Measurements from ENCODE around the gene CRIP3.
A peak's percentile ranks its signal among the peaks of the same experiment; 100 is the strongest.

CRIP3 gene

GRCh38 chr6:43271103-43271815 is 37.4 kb downstream of the CRIP3 start:
- no peak for DNase-seq

- peak; percentile 38 for DNase-seq
These were observed 39.2 kb downstream of the CRIP3 start for GRCh38 chr6:43269273-43270007.

DNA sequence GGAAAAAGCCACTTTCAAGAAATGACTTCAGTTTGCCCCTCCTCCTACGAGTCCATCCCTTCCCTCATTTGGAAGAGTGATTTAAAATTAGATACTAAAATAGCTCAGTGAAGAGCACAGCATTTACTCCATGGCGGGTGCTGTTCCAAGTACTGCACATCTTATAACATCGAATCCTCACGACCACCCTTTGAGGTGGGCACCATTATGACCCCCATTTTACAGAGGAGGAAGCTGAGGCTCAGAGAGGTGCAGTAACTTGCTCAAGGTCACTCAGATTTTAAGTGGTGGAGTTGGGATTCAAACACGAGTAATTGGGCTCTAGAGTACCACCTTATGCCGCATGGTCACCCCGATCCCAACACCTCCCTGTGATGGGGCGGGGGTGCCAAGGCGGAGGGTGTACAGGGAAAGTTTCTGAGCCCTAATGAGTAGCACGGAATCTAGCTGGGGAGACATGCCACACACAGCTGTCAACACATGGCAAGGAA is 39.8 kb downstream of the CRIP3 start:
- DNase-seq, result no peak

- no peak for DNase-seq
These were observed 40.3 kb downstream of the CRIP3 start for GRCh38 chr6:43268355-43268700.

DNA sequence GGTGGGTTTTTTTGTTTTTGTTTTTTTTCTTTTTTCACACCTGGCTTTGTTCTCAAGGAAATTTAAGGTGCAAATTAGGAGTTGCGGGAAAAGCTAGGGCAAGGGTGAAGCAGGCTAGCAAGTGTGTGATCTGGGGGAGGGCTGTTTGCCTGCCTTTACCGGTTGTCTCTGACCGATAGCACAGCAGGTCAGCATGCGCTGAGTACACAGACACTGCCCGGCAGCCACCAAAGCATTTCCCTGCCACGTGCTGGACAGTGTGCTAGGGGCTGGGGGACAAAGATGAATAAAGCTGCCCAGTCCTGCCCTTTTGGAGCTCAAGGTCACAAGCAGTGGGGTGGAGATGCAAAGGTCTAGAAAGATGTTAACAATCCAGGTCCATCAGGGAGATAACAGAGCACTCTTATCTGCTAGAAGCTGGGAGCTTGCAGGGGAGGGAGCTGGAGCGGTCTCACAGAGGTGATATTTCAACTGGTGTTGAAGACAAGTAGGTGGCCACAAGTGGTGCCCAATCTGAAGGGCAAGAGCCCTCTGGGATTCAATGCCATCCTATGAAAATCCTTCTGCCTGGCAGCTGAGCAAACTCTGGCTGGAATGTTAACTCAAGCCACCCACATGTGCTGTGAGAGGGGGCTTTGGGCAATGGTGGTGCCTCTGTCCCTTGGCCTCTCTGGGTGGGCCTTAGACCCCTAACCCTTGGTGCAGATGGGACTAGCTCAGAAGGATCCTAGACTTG is 40.8 kb downstream of the CRIP3 start:
- DNase-seq, result no peak

DNA sequence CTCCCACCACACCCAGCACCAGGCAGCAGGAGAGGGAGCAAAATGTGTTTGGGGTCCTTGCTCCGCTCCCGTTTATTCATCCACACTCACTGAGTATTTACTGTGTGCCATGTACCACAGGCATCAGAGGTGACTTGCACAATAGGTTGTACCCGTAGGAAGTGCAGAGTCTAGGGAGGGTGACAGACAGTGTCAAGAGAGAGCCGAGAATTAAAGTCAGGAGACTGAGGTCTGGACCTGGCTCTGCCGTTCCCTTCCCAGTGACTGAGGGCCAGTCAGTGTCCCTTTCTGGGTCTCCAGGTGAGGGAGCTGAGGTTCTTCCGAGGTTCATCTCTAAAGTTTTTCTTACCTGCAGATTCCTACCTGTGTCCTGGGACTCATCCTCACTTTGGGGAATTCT is 43.1 kb downstream of the CRIP3 start:
- DNase-seq, result no peak

DNA sequence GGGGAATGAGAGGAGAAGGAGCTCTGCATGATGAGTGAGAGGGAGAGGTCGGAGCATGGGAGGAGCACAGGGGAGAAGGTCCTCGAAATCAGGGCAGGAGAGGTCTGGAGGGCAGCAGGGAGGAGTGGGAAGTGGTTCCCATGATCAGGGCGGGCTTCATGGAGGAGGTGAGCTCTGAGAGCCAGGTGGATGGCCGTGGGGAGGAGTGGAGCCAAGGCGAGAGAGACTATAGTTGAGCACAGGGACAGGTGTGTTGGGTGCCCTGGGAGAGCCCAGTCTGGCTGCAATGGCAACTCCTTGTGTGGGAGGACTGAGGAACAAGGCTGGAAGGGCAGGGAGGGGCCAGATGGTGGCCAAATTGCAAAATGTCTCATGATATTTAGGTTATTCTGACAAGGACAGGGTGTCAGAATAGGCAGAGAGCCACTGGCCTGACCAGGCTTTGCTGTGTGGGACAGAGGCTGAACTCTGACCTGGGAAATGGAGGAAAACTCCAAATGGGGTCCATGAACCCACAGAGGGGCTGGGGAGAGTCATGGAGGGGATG is 44.0 kb downstream of the CRIP3 start:
- DNase-seq, result no peak

GRCh38 chr6:43263314-43264178 is 45.1 kb downstream of the CRIP3 start:
- peak; percentile 88 for DNase-seq

- no peak for DNase-seq
These were observed 45.8 kb downstream of the CRIP3 start for GRCh38 chr6:43262780-43263313.

DNA sequence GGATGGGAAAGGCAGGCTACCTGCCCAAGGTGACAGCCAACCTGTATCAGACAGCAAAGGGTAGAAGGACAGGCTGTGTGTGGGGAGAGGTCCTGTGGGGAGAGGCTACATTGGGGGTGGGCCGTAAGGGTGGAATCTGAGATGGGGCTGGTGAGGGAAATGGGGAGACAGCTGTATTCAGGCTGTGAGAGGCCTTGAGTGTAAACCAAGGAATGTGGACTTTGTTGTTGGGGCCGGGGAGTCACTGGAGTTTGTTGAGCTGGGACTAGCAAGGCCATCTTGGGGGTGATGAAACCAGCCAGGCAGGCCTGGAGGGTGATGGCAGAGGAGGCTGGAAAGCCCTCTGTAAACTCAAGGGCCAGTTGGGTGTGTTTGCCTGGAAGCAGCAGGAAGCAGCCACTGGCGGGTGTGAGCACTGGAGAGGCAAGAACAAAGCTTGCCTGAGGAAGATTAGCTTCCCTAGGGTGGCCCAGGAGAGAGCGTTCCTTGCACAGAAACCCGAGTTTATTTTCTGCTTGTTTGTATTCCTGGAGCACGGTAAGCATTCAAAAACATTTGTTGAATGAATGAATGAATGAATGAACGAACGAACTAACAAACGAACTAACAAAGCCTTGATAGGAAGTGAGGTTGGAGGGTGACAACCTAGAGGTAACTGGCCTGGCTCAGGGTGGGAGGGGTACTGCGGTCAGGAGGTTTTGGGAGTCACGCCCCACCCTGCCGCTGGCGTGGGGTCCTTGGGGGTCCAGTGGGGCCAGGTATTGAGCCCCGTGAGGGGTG is 46.4 kb downstream of the CRIP3 start:
- no peak for DNase-seq

DNA sequence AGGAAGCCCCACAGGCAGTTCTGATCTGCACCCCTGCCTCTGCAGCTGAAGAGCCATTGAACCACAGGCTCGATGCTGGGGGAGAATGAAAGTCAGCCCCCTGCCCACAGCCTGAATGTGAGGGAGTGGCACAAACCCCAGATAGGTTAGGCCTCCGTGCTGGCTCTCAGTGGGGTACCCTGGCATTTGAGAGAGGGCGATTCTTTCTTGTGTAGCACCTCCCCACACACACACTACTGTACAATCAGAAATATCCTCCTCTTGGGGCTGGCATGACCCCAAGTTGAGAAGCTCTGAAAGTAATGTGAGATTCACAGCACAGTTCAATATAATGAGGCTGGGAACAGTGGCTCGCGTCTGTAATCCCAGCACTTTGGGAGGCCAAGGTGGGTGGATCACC is 47.4 kb downstream of the CRIP3 start:
- DNase-seq, result no peak

DNA sequence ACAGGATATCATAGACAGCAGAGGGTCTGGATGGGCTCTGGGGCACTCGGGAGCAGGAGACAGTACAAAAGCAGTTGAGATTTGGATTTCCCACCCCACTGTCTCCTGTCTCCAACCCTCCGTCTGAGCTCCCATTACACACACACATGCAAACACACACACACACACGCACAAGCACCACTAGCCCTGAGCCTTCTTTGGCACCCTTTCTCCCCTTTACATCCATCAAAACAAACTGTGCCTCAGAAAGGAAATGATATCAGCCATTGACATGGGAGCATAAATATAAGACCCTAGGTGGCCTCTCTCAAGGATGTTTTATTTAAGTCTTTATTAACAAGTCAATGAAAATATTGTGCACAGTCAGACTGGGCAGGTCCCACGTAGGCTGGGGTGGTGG is 47.8 kb downstream of the CRIP3 start:
- DNase-seq, result no peak

DNA sequence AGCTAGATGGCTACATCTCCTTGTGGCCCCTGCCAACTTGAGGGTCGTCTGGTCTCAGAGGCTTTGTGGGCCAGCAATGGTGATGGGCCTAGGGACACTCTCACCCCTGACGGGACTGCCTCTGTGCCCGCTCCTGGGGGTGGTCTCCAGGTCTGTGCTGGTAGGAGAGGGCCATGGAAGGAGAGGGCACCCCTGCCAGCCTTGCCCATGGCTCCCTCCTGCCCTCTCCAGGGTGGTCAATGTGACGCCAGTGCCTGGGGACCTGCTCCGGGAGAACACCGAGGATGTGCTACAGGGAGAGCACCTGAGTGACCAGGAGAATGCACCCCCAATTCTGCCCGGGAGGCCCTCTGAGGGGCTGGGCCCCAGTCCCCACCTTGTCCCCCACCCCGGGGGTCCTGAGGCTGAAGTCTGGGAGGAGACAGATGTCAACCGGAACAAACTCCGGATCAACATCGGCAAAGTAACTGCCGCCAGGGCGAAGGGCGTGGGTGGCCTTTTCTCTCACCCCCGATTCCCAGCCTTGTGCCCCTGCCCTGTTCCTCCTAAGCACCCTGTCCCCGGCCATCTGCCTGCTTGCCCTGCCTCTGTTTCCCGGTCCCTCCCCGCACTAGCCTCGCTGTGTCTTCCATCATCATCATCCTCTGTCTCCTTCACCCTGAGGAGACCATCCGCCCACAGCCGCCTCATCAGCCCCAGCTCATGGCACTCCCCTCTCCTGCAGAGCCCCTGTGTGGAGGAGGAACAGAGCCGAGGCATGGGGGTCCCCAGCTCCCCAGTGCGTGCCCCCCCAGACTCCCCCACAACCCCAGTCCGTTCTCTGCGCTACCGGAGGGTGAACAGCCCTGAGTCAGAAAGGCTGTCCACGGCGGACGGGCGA is 49.6 kb downstream of the CRIP3 start:
- DNase-seq, result no peak

DNA sequence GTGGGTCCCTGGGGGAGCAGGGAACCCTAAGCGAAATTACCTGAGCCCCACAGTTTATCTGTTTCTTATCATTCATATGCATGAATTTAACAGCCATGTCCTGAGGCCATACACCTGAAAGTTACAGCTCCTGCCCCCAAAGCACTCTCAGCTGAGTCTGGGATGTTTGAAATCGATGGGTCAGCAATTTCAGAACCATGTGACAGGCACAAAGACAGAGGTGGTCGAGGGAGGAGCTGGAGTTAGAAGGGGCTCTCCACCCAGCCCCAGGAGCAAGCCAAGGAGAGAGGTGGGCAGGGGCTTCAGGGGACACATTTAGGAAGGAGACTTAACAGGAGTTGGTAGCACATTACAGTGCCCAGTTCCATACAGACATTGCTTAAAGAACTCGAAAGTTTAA is 50.4 kb downstream of the CRIP3 start:
- no peak for DNase-seq

- no peak for DNase-seq
These were observed 51.1 kb downstream of the CRIP3 start for GRCh38 chr6:43257367-43258145.

DNA sequence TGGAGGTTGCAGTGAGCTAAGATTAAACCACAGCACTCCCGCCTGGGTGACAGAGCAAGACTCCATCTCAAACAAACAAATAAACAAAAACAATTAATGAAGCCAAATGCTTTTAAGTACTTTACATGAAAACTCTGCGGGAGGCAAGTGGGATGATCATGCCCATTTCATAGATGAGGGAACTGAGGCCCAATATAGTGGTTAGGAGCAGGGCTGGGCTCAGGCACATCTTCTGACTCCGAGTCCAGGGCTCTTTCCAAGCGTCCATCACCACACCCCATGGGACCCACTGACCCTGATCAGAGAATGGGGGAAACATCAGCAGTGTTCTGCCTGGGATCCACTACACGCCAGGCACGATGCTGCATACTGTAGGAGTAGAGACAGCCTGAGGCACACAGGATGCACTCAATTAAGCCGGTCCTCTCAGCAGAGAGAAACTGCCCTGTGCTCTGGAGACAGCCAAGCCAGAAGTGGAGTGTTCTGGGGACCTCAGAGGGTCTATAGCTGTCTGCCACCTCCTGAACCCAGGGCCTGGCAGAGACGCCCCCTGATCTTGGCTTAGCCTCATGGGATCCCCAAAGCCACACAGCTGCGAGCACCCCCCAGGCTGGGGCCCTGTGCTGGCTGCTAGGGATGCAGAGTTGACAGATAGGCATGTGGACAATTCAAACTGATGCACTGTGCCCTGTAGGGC is 51.8 kb downstream of the CRIP3 start:
- no peak for DNase-seq
